Measurements from ENCODE around the gene ESPN. TPM values are rescaled to one million over a fixed set of nuclear protein-coding genes. Genes with fewer than 3 reads are reported as not detected.

The ESPN gene
- total and polyA plus RNA-seq, 10 of the 15 experiments (the other 5 are each of a cell fraction or from before 2014, with no cell fraction given) = 0.18 to 0.71 (median 0.59) TPM; not detected in 7

GRCh38 chr1:6393400-6394187 lies 31.0 kb upstream of the ESPN start, which contains the start of gene ACOT7 (continued):
- TF ChIP-seq BCLAF1 (IDR thresholded peaks at IDR 0.05) = no peak
- TF ChIP-seq RELA (IDR thresholded peaks at IDR 0.05; ENCODE audit: borderline replicate concordance, partially characterized antibody) = peak; percentile 17
- no peak for TF ChIP-seq HDAC2 (IDR thresholded peaks at IDR 0.05)
- no peak for TF ChIP-seq RAD21 (IDR thresholded peaks at IDR 0.05; ENCODE audit: insufficient read depth, low read depth, low read length)
- TF ChIP-seq BHLHE40 (IDR thresholded peaks at IDR 0.05; ENCODE audit: borderline replicate concordance in 1 of 2, low read depth in 2 of 2, low read length in 1 of 2) = peak; percentile 60 to 83; a peak in 3 of 4 replicates
- no peak for TF ChIP-seq FOXM1 (IDR thresholded peaks at IDR 0.05; ENCODE audit: low read depth, low read length)
- no peak for TF ChIP-seq ZNF384 (IDR thresholded peaks at IDR 0.05; ENCODE audit: borderline replicate concordance, low read depth, low read length)
- peak; percentile 13; the same call in 1 of the 2 replicates for TF ChIP-seq CREM (IDR thresholded peaks at IDR 0.05; ENCODE audit: low read depth)
- no peak; the same call in 1 of the 2 replicates for TF ChIP-seq USF2 (IDR thresholded peaks at IDR 0.05; ENCODE audit: borderline replicate concordance, low read depth, low read length)
- no peak for TF ChIP-seq ZBTB33 (IDR thresholded peaks at IDR 0.05)
- 0 out of 2 replicates have a peak, but pooled peaks have one; percentile 69 for TF ChIP-seq GATAD2B (conservative IDR thresholded peaks at IDR 0.05; ENCODE audit: low read depth)
- TF ChIP-seq RELB (IDR thresholded peaks at IDR 0.05; ENCODE audit: low read depth) = peak; percentile 35; the same call in 1 of the 2 replicates
- TF ChIP-seq NFYA (IDR thresholded peaks at IDR 0.05; ENCODE audit: borderline replicate concordance, low read depth, low read length) = no peak
- TF ChIP-seq SIX5 (IDR thresholded peaks at IDR 0.05; ENCODE audit: low read depth, low read length, severe bottlenecking) = no peak
- no peak for TF ChIP-seq STAT3 (IDR thresholded peaks at IDR 0.05; ENCODE audit: low read depth, low read length)
- peak; percentile 64; the same call in 1 of the 2 replicates for TF ChIP-seq RAD51 (IDR thresholded peaks at IDR 0.05)
- peak; percentile 63; the same call in 1 of the 2 replicates for TF ChIP-seq ZSCAN29 (IDR thresholded peaks at IDR 0.05)
- no peak for TF ChIP-seq HDAC6 (IDR thresholded peaks at IDR 0.05; ENCODE audit: unreplicated experiment)
- peak; percentile 64; the same call in 1 of the 2 replicates for TF ChIP-seq BACH1 (IDR thresholded peaks at IDR 0.05; ENCODE audit: borderline replicate concordance)
- no peak for TF ChIP-seq CHD4 (IDR thresholded peaks at IDR 0.05)
- 0 out of 2 replicates have a peak, but pooled peaks have one; percentile 42 for TF ChIP-seq TARDBP (IDR thresholded peaks at IDR 0.05; ENCODE audit: borderline replicate concordance)
- no peak for TF ChIP-seq POLR2AphosphoS2 (IDR thresholded peaks at IDR 0.05; ENCODE audit: low read depth, low read length)

Measured in GM12878 (cell line).